Measurements from ENCODE around the gene ICAM1. TPM values are rescaled to one million over a fixed set of nuclear protein-coding genes. Genes with fewer than 3 reads are reported as not detected.

The ICAM1 gene
- polyA plus RNA-seq (2012; ENCODE audit: low read depth, missing spikeins) = 55.2 TPM

GRCh38 chr19:10270616-10271394 lies at the start of gene ICAM1:
TSS of gene ICAM1 (plus strand) at chr19:10271120. CDS start at chr19:10271160, 40 bp downstream.
- DNase-seq (ENCODE audit: insufficient read length, low spot score) = no peak
- TF ChIP-seq TAF1 (IDR thresholded peaks at IDR 0.05; ENCODE audit: low read depth, low read length) (peak; percentile 80), POLR2A (IDR thresholded peaks at IDR 0.05; ENCODE audit: low read depth, low read length) (peak; percentile 97), POLR2AphosphoS5 (IDR thresholded peaks at IDR 0.05; ENCODE audit: low read depth, low read length) (peak; percentile 94), SPI1 (IDR thresholded peaks at IDR 0.05; ENCODE audit: low read depth, low read length) (no peak), POU2F2 (IDR thresholded peaks at IDR 0.05; ENCODE audit: low read depth, low read length) (peak; percentile 84), PAX5 (IDR thresholded peaks at IDR 0.05; ENCODE audit: insufficient read depth, low read length, severe bottlenecking) (peak; percentile 65)
- peak; percentile 85 for FAIRE-seq

GRCh38 chr19:10222201-10222890 lies 48.6 kb upstream of the ICAM1 start:
- DNase-seq (ENCODE audit: insufficient read length, low spot score) = no peak
- no peak for TF ChIP-seq PAX5 (IDR thresholded peaks at IDR 0.05; ENCODE audit: insufficient read depth, low read length, severe bottlenecking)
- no peak for TF ChIP-seq POLR2AphosphoS5 (IDR thresholded peaks at IDR 0.05; ENCODE audit: low read depth, low read length)
- no peak for TF ChIP-seq TAF1 (IDR thresholded peaks at IDR 0.05; ENCODE audit: low read depth, low read length)
- TF ChIP-seq POLR2A (IDR thresholded peaks at IDR 0.05; ENCODE audit: low read depth, low read length) = no peak
- no peak for TF ChIP-seq SPI1 (IDR thresholded peaks at IDR 0.05; ENCODE audit: low read depth, low read length)
- no peak for TF ChIP-seq POU2F2 (IDR thresholded peaks at IDR 0.05; ENCODE audit: low read depth, low read length)
- FAIRE-seq = peak; percentile 77

GRCh38 chr19:10223488-10224213 lies 47.3 kb upstream of the ICAM1 start:
- FAIRE-seq (no peak), DNase-seq (ENCODE audit: insufficient read length, low spot score) (no peak)
- TF ChIP-seq TAF1 (IDR thresholded peaks at IDR 0.05; ENCODE audit: low read depth, low read length) = no peak
- TF ChIP-seq POU2F2 (IDR thresholded peaks at IDR 0.05; ENCODE audit: low read depth, low read length) = no peak
- TF ChIP-seq PAX5 (IDR thresholded peaks at IDR 0.05; ENCODE audit: insufficient read depth, low read length, severe bottlenecking) = no peak
- TF ChIP-seq SPI1 (IDR thresholded peaks at IDR 0.05; ENCODE audit: low read depth, low read length) = no peak
- no peak for TF ChIP-seq POLR2AphosphoS5 (IDR thresholded peaks at IDR 0.05; ENCODE audit: low read depth, low read length)
- TF ChIP-seq POLR2A (IDR thresholded peaks at IDR 0.05; ENCODE audit: low read depth, low read length) = no peak

- TF ChIP-seq SPI1 (IDR thresholded peaks at IDR 0.05; ENCODE audit: low read depth, low read length) (no peak), TAF1 (IDR thresholded peaks at IDR 0.05; ENCODE audit: low read depth, low read length) (no peak), PAX5 (IDR thresholded peaks at IDR 0.05; ENCODE audit: insufficient read depth, low read length, severe bottlenecking) (no peak), POLR2A (IDR thresholded peaks at IDR 0.05; ENCODE audit: low read depth, low read length) (no peak), POU2F2 (IDR thresholded peaks at IDR 0.05; ENCODE audit: low read depth, low read length) (no peak)
- FAIRE-seq (no peak), DNase-seq (ENCODE audit: insufficient read length, low spot score) (no peak)
Measured at GRCh38 chr19:10224337-10224736, 46.6 kb upstream of the ICAM1 start.

GRCh38 chr19:10226021-10226375 lies 44.9 kb upstream of the ICAM1 start:
- FAIRE-seq = no peak
- no peak for DNase-seq (ENCODE audit: insufficient read length, low spot score)
- no peak for TF ChIP-seq TAF1 (IDR thresholded peaks at IDR 0.05; ENCODE audit: low read depth, low read length)
- no peak for TF ChIP-seq POLR2AphosphoS5 (IDR thresholded peaks at IDR 0.05; ENCODE audit: low read depth, low read length)
- no peak for TF ChIP-seq PAX5 (IDR thresholded peaks at IDR 0.05; ENCODE audit: insufficient read depth, low read length, severe bottlenecking)
- TF ChIP-seq SPI1 (IDR thresholded peaks at IDR 0.05; ENCODE audit: low read depth, low read length) = no peak
- TF ChIP-seq POU2F2 (IDR thresholded peaks at IDR 0.05; ENCODE audit: low read depth, low read length) = no peak
- TF ChIP-seq POLR2A (IDR thresholded peaks at IDR 0.05; ENCODE audit: low read depth, low read length) = no peak

- no peak for TF ChIP-seq POLR2AphosphoS5 (IDR thresholded peaks at IDR 0.05; ENCODE audit: low read depth, low read length)
- no peak for TF ChIP-seq POU2F2 (IDR thresholded peaks at IDR 0.05; ENCODE audit: low read depth, low read length)
- TF ChIP-seq TAF1 (IDR thresholded peaks at IDR 0.05; ENCODE audit: low read depth, low read length) = no peak
- TF ChIP-seq PAX5 (IDR thresholded peaks at IDR 0.05; ENCODE audit: insufficient read depth, low read length, severe bottlenecking) = no peak
- TF ChIP-seq POLR2A (IDR thresholded peaks at IDR 0.05; ENCODE audit: low read depth, low read length) = no peak
- no peak for TF ChIP-seq SPI1 (IDR thresholded peaks at IDR 0.05; ENCODE audit: low read depth, low read length)
- DNase-seq (ENCODE audit: insufficient read length, low spot score) = no peak
Measured at GRCh38 chr19:10226376-10227025, 44.4 kb upstream of the ICAM1 start.

GRCh38 chr19:10227026-10227971 lies 43.6 kb upstream of the ICAM1 start:
- no peak for FAIRE-seq
- no peak for TF ChIP-seq PAX5 (IDR thresholded peaks at IDR 0.05; ENCODE audit: insufficient read depth, low read length, severe bottlenecking)
- no peak for TF ChIP-seq POU2F2 (IDR thresholded peaks at IDR 0.05; ENCODE audit: low read depth, low read length)
- no peak for TF ChIP-seq POLR2A (IDR thresholded peaks at IDR 0.05; ENCODE audit: low read depth, low read length)

More at GRCh38 chr19:10226376-10227025, 44.4 kb upstream of the ICAM1 start:
- FAIRE-seq = no peak

GRCh38 chr19:10228393-10228792 lies 42.5 kb upstream of the ICAM1 start:
- no peak for DNase-seq (ENCODE audit: insufficient read length, low spot score)
- TF ChIP-seq POU2F2 (IDR thresholded peaks at IDR 0.05; ENCODE audit: low read depth, low read length) (no peak), SPI1 (IDR thresholded peaks at IDR 0.05; ENCODE audit: low read depth, low read length) (no peak)
- no peak for FAIRE-seq

More at GRCh38 chr19:10227026-10227971, 43.6 kb upstream of the ICAM1 start:
- DNase-seq (ENCODE audit: insufficient read length, low spot score) = no peak
